ENCODE data around the gene ADAMTS12. TPM values are rescaled to one million over a fixed set of nuclear protein-coding genes. Genes with fewer than 3 reads are reported as not detected.

The ADAMTS12 gene
- total and polyA plus RNA-seq, 2 of the 8 experiments (the other 6 are each of a cell fraction or from before 2014, with no cell fraction given): 6.4 to 12.8 TPM

DNA sequence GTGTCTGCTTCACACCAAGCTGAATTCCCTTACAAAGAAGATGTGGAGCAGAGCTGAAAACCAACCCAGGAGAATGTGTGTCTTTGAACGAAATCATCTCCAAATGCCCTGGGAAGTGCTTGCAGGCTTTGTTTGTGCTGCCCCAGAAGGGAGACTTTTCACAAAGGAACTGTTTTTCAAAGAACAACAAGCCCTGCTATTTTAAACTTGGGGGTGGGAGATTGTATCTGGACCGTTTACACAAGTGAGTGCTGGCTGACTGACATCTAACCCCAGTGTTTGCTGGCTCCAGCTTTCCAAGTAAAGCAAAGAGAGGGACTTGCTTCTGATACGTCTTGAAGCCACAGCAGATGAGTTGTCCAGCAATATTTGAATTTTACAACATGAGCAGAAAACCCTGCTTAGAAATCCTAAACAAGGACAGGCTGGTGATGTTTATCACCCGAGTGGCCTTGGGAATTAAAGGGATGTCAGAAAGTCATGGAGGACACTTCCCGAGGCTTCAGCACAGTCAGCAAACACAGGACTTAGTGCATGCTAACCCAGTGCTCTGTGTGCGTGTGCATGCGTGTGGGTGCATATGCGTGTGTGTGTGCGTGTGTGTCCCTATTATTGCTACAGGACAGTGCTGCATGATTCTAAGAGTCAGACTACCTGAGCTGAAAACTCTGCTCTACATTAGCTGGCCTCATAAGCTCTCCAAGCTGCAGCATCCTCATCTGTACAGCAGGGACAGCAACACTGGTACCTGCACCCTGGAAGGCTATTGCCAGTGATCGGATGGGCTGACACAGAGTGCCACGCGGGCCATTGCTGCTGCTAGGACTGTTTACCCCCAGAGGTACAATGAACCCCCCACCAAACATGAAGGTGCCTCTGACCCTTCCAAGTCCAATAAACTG is 1.4 kb downstream of the ADAMTS12 start (continued):
- TF ChIP-seq SAP30 (IDR thresholded peaks at IDR 0.05; ENCODE audit: insufficient read depth, insufficient replicate concordance, low read length) (no peak), RAD21 (IDR thresholded peaks at IDR 0.05 in 1 of 2, conservative IDR thresholded peaks at IDR 0.05 in 1 of 2; ENCODE audit: low read depth in 2 of 2, low read length in 2 of 2) (peak in 1 of 2 experiments; percentile 43; a peak in 2 of 4 replicates), NRF1 (IDR thresholded peaks at IDR 0.05; ENCODE audit: low read depth, low read length) (no peak)
- TF ChIP-seq, protein P1, sequence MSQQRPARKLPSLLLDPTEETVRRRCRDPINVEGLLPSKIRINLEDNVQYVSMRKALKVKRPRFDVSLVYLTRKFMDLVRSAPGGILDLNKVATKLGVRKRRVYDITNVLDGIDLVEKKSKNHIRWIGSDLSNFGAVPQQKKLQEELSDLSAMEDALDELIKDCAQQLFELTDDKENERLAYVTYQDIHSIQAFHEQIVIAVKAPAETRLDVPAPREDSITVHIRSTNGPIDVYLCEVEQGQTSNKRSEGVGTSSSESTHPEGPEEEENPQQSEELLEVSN (IDR thresholded peaks at IDR 0.05): no peak
- TF ChIP-seq, protein P2, sequence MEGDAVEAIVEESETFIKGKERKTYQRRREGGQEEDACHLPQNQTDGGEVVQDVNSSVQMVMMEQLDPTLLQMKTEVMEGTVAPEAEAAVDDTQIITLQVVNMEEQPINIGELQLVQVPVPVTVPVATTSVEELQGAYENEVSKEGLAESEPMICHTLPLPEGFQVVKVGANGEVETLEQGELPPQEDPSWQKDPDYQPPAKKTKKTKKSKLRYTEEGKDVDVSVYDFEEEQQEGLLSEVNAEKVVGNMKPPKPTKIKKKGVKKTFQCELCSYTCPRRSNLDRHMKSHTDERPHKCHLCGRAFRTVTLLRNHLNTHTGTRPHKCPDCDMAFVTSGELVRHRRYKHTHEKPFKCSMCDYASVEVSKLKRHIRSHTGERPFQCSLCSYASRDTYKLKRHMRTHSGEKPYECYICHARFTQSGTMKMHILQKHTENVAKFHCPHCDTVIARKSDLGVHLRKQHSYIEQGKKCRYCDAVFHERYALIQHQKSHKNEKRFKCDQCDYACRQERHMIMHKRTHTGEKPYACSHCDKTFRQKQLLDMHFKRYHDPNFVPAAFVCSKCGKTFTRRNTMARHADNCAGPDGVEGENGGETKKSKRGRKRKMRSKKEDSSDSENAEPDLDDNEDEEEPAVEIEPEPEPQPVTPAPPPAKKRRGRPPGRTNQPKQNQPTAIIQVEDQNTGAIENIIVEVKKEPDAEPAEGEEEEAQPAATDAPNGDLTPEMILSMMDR (IDR thresholded peaks at IDR 0.05; ENCODE audit: control extremely low read depth in 1 of 3, insufficient read depth in 1 of 3, low read depth in 1 of 3, low read length in 3 of 3): peak in 2 of 3 experiments; percentile 42; a peak in 2 of 4 replicates

All from H1 (cell line).